ENCODE data around the gene CIC. TPM values are rescaled to one million over a fixed set of nuclear protein-coding genes. Genes with fewer than 3 reads are reported as not detected.

Gene CIC
- total and polyA plus RNA-seq, 2 donors from 2014 or later: 18.8 to 90.9 TPM

DNA sequence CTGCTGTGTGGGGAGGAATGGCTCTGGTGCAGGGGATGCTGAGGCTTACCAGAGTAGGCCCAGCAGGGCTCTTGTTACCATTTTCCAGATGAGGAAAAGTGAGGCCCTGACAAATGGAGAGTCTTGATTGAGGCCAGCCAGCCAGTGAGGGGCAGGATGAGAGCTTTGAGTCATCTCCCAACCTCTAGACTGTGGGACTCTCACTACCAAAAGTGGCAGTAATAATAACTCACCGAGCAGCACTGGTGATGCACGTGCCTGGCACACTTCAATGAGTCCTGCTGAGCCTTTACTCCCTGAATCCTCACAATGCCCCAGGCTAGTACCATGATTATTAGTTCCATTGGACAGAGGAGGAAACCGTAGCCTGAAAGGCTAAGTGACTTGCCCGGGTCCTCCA is 7.8 kb downstream of the CIC start:
- DNase-seq (no peak), FAIRE-seq (no peak)
- Histone ChIP-seq H3K4me1 (ENCODE audit: control insufficient read depth in 2 of 3, insufficient read depth in 2 of 3, low read depth in 1 of 3, low read length in 3 of 3) (peaks cover 0 to 28% (median 25%) of the 10 kb centered on the region in 3 donors), H3K9me3 (ENCODE audit: control insufficient read depth in 2 of 3, insufficient read depth in 1 of 3, low read length in 3 of 3) (no peaks in the 10 kb centered on the region), H3K9ac (ENCODE audit: low read length in 3 of 3) (peak overlapping the region in 1 of 3 donors; percentile 34), H3K27ac (ENCODE audit: low read depth in 2 of 2, low read length in 2 of 2) (no peak overlapping the region), H3K27me3 (ENCODE audit: control insufficient read depth, insufficient read depth, low read length) (no peaks in the 10 kb centered on the region), H3K36me3 (ENCODE audit: control insufficient read depth in 2 of 3, insufficient read depth in 3 of 3, low read length in 3 of 3) (peaks cover 0 to 17% (median 6%) of the 10 kb centered on the region in 3 donors), H3K4me3 (ENCODE audit: low read length in 3 of 3) (no peak overlapping the region)
- intact Hi-C loops (cut with DNase I): no loop called here
- TF ChIP-seq, protein P1, sequence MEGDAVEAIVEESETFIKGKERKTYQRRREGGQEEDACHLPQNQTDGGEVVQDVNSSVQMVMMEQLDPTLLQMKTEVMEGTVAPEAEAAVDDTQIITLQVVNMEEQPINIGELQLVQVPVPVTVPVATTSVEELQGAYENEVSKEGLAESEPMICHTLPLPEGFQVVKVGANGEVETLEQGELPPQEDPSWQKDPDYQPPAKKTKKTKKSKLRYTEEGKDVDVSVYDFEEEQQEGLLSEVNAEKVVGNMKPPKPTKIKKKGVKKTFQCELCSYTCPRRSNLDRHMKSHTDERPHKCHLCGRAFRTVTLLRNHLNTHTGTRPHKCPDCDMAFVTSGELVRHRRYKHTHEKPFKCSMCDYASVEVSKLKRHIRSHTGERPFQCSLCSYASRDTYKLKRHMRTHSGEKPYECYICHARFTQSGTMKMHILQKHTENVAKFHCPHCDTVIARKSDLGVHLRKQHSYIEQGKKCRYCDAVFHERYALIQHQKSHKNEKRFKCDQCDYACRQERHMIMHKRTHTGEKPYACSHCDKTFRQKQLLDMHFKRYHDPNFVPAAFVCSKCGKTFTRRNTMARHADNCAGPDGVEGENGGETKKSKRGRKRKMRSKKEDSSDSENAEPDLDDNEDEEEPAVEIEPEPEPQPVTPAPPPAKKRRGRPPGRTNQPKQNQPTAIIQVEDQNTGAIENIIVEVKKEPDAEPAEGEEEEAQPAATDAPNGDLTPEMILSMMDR (IDR thresholded peaks at IDR 0.05; ENCODE audit: borderline replicate concordance, extremely low read depth, insufficient read depth): no peak

DNA sequence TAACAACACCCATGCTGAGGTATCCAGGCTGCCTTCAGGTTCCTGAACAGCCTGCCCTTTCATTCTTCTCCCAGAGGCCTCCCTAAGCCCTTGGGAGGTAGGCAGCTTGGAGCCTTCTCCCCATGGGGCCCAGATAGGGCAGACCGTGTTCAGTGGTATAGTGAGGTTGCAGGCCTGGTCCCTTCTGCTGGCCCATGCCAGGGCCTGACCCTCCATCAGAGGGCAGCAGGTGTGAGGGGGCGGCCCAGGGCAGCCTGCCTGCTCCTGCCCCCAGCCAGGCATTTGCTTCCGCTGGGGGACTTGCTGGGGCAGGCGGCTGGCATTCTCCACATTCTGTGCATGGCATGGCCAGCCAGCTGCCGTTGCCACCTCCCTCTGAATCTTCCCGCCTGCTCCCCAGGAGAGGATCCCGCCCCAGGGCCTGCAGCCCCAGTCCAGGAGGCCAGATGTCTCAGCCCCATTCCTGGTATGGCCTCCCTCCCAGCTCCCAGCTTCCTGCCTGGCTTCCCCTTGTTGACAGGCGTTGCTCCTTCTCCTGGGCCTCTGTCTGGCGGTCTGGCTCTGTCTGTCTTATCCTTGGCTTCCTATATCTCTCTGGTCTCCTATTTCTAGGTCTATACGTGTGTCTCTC is 8.9 kb downstream of the CIC start:
- Histone ChIP-seq H3K27ac (ENCODE audit: low read depth in 2 of 2, low read length in 2 of 2) (peak overlapping the region; percentile 34 to 43), H3K9me3 (ENCODE audit: control insufficient read depth in 2 of 3, insufficient read depth in 1 of 3, low read length in 3 of 3) (no peaks in the 10 kb centered on the region), H3K27me3 (ENCODE audit: control insufficient read depth, insufficient read depth, low read length) (no peaks in the 10 kb centered on the region), H3K4me3 (ENCODE audit: low read length in 3 of 3) (peak overlapping the region in 1 of 3 donors; percentile 7), H3K36me3 (ENCODE audit: control insufficient read depth in 2 of 3, insufficient read depth in 3 of 3, low read length in 3 of 3) (peaks cover 0 to 17% (median 6%) of the 10 kb centered on the region in 3 donors), H3K9ac (ENCODE audit: low read length in 3 of 3) (peak overlapping the region in 1 of 3 donors; percentile 51), H3K4me1 (ENCODE audit: control insufficient read depth in 2 of 3, insufficient read depth in 2 of 3, low read depth in 1 of 3, low read length in 3 of 3) (peaks cover 1 to 37% (median 28%) of the 10 kb centered on the region in 3 donors)
- DNase-seq (peak in 2 of 5 donors; percentile 48 to 72), FAIRE-seq (no peak)
- TF ChIP-seq, protein P1 (IDR thresholded peaks at IDR 0.05; ENCODE audit: borderline replicate concordance, extremely low read depth, insufficient read depth): no peak
- intact Hi-C loops (cut with DNase I): no loop called here

DNA sequence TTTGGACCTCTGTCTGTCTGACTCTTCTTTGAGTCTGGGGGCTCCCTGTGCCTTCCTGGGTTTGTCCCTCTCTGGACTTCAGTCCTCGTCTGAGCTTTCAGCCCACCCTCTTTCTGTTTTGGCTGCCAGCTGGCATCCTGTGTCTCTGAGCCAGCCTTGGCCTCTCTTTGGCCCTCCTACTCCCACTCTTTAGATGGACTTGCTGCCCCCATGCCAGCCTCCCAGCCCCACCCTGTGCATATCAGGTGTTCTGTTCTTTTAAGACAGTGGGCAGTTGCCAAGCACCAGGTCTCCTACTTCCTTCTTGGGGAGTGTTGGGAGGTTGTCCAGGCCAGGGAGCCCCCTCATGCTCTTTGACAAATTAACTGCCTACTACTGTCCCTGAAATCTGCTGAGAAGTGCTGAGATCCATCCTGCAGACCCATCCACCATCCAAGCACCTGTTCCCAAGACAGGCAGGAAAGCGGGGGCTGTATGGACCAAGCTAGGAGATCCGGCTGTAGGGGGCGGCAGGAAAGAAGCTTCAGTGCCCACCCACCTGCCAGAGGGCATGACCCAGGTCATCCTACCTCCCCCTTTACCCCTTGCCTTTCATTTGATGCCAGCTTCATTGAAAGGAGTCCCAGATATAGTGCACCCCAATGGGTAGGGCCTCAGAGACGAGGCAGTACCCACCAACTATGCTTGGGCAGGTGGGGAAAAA is 9.6 kb downstream of the CIC start:
- intact Hi-C loops (cut with DNase I): no loop called here
- DNase-seq (peak in 2 of 5 donors; percentile 32 to 54), FAIRE-seq (no peak)
- TF ChIP-seq, protein P1 (IDR thresholded peaks at IDR 0.05; ENCODE audit: borderline replicate concordance, extremely low read depth, insufficient read depth): no peak
- Histone ChIP-seq H3K27ac (ENCODE audit: low read depth in 2 of 2, low read length in 2 of 2) (peak overlapping the region; percentile 34 to 43), H3K9ac (ENCODE audit: low read length in 3 of 3) (peak overlapping the region in 1 of 3 donors; percentile 51), H3K9me3 (ENCODE audit: control insufficient read depth in 2 of 3, insufficient read depth in 1 of 3, low read length in 3 of 3) (no peaks in the 10 kb centered on the region), H3K36me3 (ENCODE audit: control insufficient read depth in 2 of 3, insufficient read depth in 3 of 3, low read length in 3 of 3) (peaks cover 0 to 10% (median 3%) of the 10 kb centered on the region in 3 donors), H3K4me3 (ENCODE audit: low read length in 3 of 3) (peak overlapping the region in 1 of 3 donors; percentile 7), H3K27me3 (ENCODE audit: control insufficient read depth, insufficient read depth, low read length) (no peaks in the 10 kb centered on the region), H3K4me1 (ENCODE audit: control insufficient read depth in 2 of 3, insufficient read depth in 2 of 3, low read depth in 1 of 3, low read length in 3 of 3) (peaks cover 6 to 42% (median 33%) of the 10 kb centered on the region in 3 donors)

Measured in kidney (tissue), 14 donors.